ENCODE results near the gene ENPP1. TPM values are rescaled to one million over a fixed set of nuclear protein-coding genes. Genes with fewer than 3 reads are reported as not detected.

The ENPP1 gene
- total and polyA plus RNA-seq, 9 of the 15 experiments (the other 6 are each of a cell fraction or from before 2014, with no cell fraction given) = 0.03 to 0.56 (median 0.14) TPM

DNA sequence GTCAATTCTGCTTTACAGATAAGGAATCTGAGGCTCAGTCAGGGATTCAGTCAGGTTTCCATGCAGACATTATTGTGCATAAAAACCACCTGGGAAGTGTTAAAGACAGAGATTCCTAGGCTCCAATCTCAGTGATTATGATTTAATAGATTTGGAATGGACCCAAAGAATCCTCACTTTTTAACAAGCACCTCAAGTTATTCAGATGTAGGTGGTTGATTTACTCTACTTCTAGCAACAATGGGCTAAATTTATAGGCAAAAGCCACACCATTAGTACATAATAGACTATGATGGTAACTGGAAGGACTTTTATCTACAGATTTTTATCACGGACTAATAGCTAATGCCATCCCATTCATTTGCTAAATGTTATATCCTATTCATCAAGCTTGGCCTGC lies 9.0 kb downstream of the ENPP1 start (continued):
- TF ChIP-seq DMBX1 (CRISPR knock-in tag; IDR thresholded peaks at IDR 0.05; ENCODE audit: borderline replicate concordance) (no peak), ZNF232 (CRISPR knock-in tag; IDR thresholded peaks at IDR 0.05) (no peak), TRIM28 (IDR thresholded peaks at IDR 0.05) (no peak), HDGF (IDR thresholded peaks at IDR 0.05) (no peak), BRCA1 (IDR thresholded peaks at IDR 0.05) (no peak), BRCA1 (CRISPR knock-in tag; IDR thresholded peaks at IDR 0.05) (no peak), ZHX1 (conservative IDR thresholded peaks at IDR 0.05; ENCODE audit: low read length) (no peak)

DNA sequence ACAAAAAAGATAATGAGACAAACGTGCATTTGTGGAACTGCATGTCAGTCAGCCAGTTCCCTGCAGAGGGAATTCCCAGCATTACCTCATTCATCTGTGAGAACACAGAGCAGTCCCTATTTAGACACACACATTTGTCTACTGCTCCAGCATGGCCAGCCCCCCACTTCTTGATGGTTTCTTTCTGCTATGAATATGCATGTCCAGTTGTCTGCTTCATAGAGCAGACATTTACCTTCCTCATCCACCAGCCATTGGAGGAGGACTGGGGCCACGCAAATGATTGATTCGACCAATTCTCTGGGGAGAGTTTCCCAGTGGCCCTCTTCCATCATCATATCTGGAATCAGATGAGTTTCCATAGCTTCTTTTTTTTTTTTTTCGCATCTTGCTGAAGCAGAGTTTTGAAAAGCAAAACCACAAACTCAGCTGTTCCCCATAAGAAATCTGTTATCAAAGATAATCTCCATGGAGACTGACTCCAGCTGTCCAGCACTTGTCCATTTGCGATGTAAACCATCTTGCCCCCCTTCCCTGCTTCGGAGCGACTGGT lies 11.8 kb downstream of the ENPP1 start:
- Histone ChIP-seq H3K9me1 (ENCODE audit: control insufficient read depth, insufficient read depth, low read length) (no peaks in the 10 kb centered on the region), H3K9ac (ENCODE audit: insufficient read depth in 1 of 2, low read depth in 2 of 2, low read length in 2 of 2) (no peak overlapping the region), H2AFZ (ENCODE audit: low read depth, low read length) (no peak overlapping the region), H3K36me3 (ENCODE audit: control insufficient read depth, insufficient read depth, low read length) (no peaks in the 10 kb centered on the region), H3K4me1 (replicated peaks in 1 of 2; ENCODE audit: control insufficient read depth in 2 of 2, insufficient read depth in 2 of 2, low read length in 2 of 2) (no peaks in the 10 kb centered on the region), H3K27ac (ENCODE audit: extremely low read depth, low read depth, low read length) (no peak overlapping the region), H3K4me3 (no peak overlapping the region), H3K9me3 (replicated peaks; ENCODE audit: control insufficient read depth, insufficient read depth, low read depth, low read length) (no peaks in the 10 kb centered on the region), H4K20me1 (replicated peaks; ENCODE audit: control insufficient read depth, insufficient read depth, low read length) (no peaks in the 10 kb centered on the region), H3K27me3 (ENCODE audit: control insufficient read depth in 2 of 2, insufficient read depth in 2 of 2, low read length in 2 of 2) (no peaks in the 10 kb centered on the region; a peak in 3 of 5 replicates), H3K4me2 (ENCODE audit: insufficient read depth, low read length) (no peak overlapping the region), H3K79me2 (ENCODE audit: control insufficient read depth, insufficient read depth, low read length) (no peaks in the 10 kb centered on the region)
- WGBS (ENCODE audit: insufficient coverage, low coverage, missing lambda C conversion rate) = under 1% methylated on average over 6 of the region's 7 CpGs
- FAIRE-seq (no peak), ATAC-seq (no peak), DNase-seq (ENCODE audit: extremely low read depth in 1 of 4, low spot score in 3 of 4) (peak in 1 of 4 experiments; percentile 13)
- in situ Hi-C loops (cut with MboI) = no loop called here
- BruUV-seq (replicated peaks) = no TSS peak
- intact Hi-C loops (cut with micrococcal nuclease) = no loop called here
- ChIA-PET POLR2A (no interaction called here), CTCF (ENCODE audit: low intra/inter-chr PET ratio) (no interaction called here)
- TF ChIP-seq SNRNP70 (optimal IDR thresholded peaks at IDR 0.05; ENCODE audit: low read depth, low read length) (no peak), ZNF324 (CRISPR knock-in tag; IDR thresholded peaks at IDR 0.05) (no peak), FOXJ2 (tag; IDR thresholded peaks at IDR 0.05) (0 out of 2 replicates have a peak, but pooled peaks have one; percentile 56), NFE2L1 (tag; IDR thresholded peaks at IDR 0.05; ENCODE audit: borderline replicate concordance, low read depth) (no peak), ZSCAN29 (IDR thresholded peaks at IDR 0.05) (no peak), STAG1 (CRISPR knock-in tag; IDR thresholded peaks at IDR 0.05; ENCODE audit: borderline replicate concordance) (no peak), HSF4 (CRISPR knock-in tag; IDR thresholded peaks at IDR 0.05; ENCODE audit: borderline replicate concordance) (no peak), RBFOX2 (IDR thresholded peaks at IDR 0.05; ENCODE audit: low read depth, low read length) (no peak), CBX3 (IDR thresholded peaks at IDR 0.05; ENCODE audit: borderline replicate concordance in 1 of 2, low read length in 2 of 2) (no peak), ETS1 (conservative IDR thresholded peaks at IDR 0.05; ENCODE audit: control insufficient read depth, low read depth, low read length) (no peak)
- TF ChIP-seq, protein P1, sequence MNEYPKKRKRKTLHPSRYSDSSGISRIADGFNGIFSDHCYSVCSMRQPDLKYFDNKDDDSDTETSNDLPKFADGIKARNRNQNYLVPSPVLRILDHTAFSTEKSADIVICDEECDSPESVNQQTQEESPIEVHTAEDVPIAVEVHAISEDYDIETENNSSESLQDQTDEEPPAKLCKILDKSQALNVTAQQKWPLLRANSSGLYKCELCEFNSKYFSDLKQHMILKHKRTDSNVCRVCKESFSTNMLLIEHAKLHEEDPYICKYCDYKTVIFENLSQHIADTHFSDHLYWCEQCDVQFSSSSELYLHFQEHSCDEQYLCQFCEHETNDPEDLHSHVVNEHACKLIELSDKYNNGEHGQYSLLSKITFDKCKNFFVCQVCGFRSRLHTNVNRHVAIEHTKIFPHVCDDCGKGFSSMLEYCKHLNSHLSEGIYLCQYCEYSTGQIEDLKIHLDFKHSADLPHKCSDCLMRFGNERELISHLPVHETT (CRISPR knock-in tag; conservative IDR thresholded peaks at IDR 0.05 in 1 of 2, IDR thresholded peaks at IDR 0.05 in 1 of 2) = 0 out of 4 replicates have a peak, but pooled peaks of 1 of the 2 experiments have one; percentile 32

Measured in K562 (cell line).